Smooth muscle cell (in vitro differentiated cells): ENCODE measurements around the gene CACNA1H. TPM values are rescaled to one million over a fixed set of nuclear protein-coding genes. Genes with fewer than 3 reads are reported as not detected.

ENCODE experiments used
- DNase-seq: peaks from one replicate; lab custom pipeline; 2025; ENCODE audit not compliant: unreplicated experiment; lab: John Stamatoyannopoulos, UW
- H2AFZ ChIP-seq: fragments of 200-600 bp; sonication (generic); 2 replicates; pipeline ENCODE4 v1.6.0; 2016; ENCODE audit warnings: antibody characterized with exemption, low read depth, mild to moderate bottlenecking
- H3F3A ChIP-seq: fragments of 200-600 bp; sonication (generic); 2 replicates; pipeline ENCODE4 v1.6.0; 2017; ENCODE audit warnings: antibody characterized with exemption, low read depth
- H3K27ac ChIP-seq: fragments of 200-600 bp; sonication (generic); 2 replicates; pipeline ENCODE4 v1.5.1; 2016; ENCODE audit warnings: low read depth, mild to moderate bottlenecking
- H3K27me3 ChIP-seq: fragments of 200-600 bp; sonication (generic); 2 replicates; pipeline ENCODE4 v1.6.1; 2016; ENCODE audit warnings: low read depth, mild to moderate bottlenecking
- H3K36me3 ChIP-seq: fragments of 200-600 bp; sonication (generic); 2 replicates; pipeline ENCODE4 v1.5.1; 2016; ENCODE audit warnings: low read depth
- H3K4me1 ChIP-seq: fragments of 200-600 bp; sonication (generic); 2 replicates; pipeline ENCODE4 v1.5.1; 2016; ENCODE audit warnings: low read depth
- H3K4me2 ChIP-seq: fragments of 200-600 bp; sonication (generic); 2 replicates; pipeline ENCODE4 v1.6.0; 2016; ENCODE audit warnings: mild to moderate bottlenecking
- H3K4me3 ChIP-seq: fragments of 200-600 bp; sonication (generic); 2 replicates; pipeline ENCODE4 v1.5.1; 2016; ENCODE audit warnings: mild to moderate bottlenecking
- H3K79me2 ChIP-seq: fragments of 200-600 bp; sonication (generic); 2 replicates; pipeline ENCODE4 v1.6.0; 2016; ENCODE audit warnings: low read depth, mild to moderate bottlenecking
- H3K9ac ChIP-seq: fragments of 200-600 bp; sonication (generic); 2 replicates; pipeline ENCODE4 v1.6.0; 2016; ENCODE audit warnings: low read depth
- H3K9me3 ChIP-seq: fragments of 200-600 bp; sonication (generic); replicated peaks from 2 replicates; pipeline ENCODE4 v1.5.1; 2016; ENCODE audit warnings: low read depth
- H4K20me1 ChIP-seq: fragments of 200-600 bp; sonication (generic); 2 replicates; pipeline ENCODE4 v1.6.0; 2016; ENCODE audit warnings: low read depth
- CTCF ChIP-seq: fragments of 200-600 bp; sonication (generic); IDR thresholded peaks from 2 replicates; pipeline ENCODE4 v1.5.1; 2017; ENCODE audit warnings: borderline replicate concordance, mild to moderate bottlenecking, antibody characterized with exemption; ENCODE audit not compliant: insufficient read depth, poor library complexity, severe bottlenecking
- WGBS: methylation state at CpG from one replicate; pipeline ENCODE4 v1.1.7; 2016; ENCODE audit warnings: low lambda C conversion rate; 5-methylcytosine and 5-hydroxymethylcytosine counted together
- polyA plus RNA-seq: library from polyadenylated mRNA; unstranded; fragments of >200 nt; fragmentation: Nextera tagmentation; extraction: Ambion mirVana; gene quantifications from 2 replicates; pipeline ENCODE4 v1.2.1, GENCODE V29; 2016
- total RNA-seq: library from RNA; depleted of rRNA; stranded (reverse); fragments of >200 nt; gene quantifications from 2 replicates; pipeline ENCODE4 v1.2.3, GENCODE V29; 2014

The CACNA1H gene
- total and polyA plus RNA-seq, 2 experiments from 2014 or later, result 1.7 to 2.6 TPM

- Histone ChIP-seq H3K9ac (no peak overlapping the region), H3K9me3 (no peaks in the 10 kb centered on the region), H3K79me2 (no peaks in the 10 kb centered on the region), H3F3A (no peaks in the 10 kb centered on the region), H2AFZ (no peak overlapping the region), H3K27me3 (no peaks in the 10 kb centered on the region), H3K4me1 (no peaks in the 10 kb centered on the region), H3K4me3 (no peak overlapping the region), H4K20me1 (no peaks in the 10 kb centered on the region), H3K27ac (no peak overlapping the region), H3K4me2 (no peak overlapping the region), H3K36me3 (no peaks in the 10 kb centered on the region)
- TF ChIP-seq CTCF, result no peak
- DNase-seq, result no peak
- 97% methylated on average over 46 of the region's 48 CpGs for WGBS
These were observed 23.6 kb upstream of the CACNA1H start for GRCh38 chr16:1129106-1129960.

GRCh38 chr16:1130382-1130781 lies 22.5 kb upstream of the CACNA1H start:
- TF ChIP-seq CTCF, result no peak
- Histone ChIP-seq H3F3A (no peaks in the 10 kb centered on the region), H3K36me3 (no peaks in the 10 kb centered on the region), H3K79me2 (no peaks in the 10 kb centered on the region), H2AFZ (no peak overlapping the region), H3K4me2 (no peak overlapping the region), H3K27ac (no peak overlapping the region), H3K4me3 (no peak overlapping the region), H4K20me1 (no peaks in the 10 kb centered on the region), H3K9me3 (no peaks in the 10 kb centered on the region), H3K4me1 (no peaks in the 10 kb centered on the region), H3K27me3 (no peaks in the 10 kb centered on the region), H3K9ac (no peak overlapping the region)
- 97% methylated on average over 7 of the region's 8 CpGs for WGBS
- no peak for DNase-seq

- no peaks in the 10 kb centered on the region for H3F3A ChIP-seq
- DNase-seq, result no peak
- TF ChIP-seq CTCF, result no peak
- no peak overlapping the region for H2AFZ ChIP-seq
- no peaks in the 10 kb centered on the region for H3K79me2 ChIP-seq
- no peaks in the 10 kb centered on the region for H3K9me3 ChIP-seq
- no peak overlapping the region for H3K27ac ChIP-seq
- no peaks in the 10 kb centered on the region for H3K27me3 ChIP-seq
- no peaks in the 10 kb centered on the region for H3K4me1 ChIP-seq
- no peak overlapping the region for H3K4me3 ChIP-seq
- no peaks in the 10 kb centered on the region for H3K36me3 ChIP-seq
- H3K9ac ChIP-seq, result no peak overlapping the region
- H3K4me2 ChIP-seq, result no peak overlapping the region
- WGBS, result 93% methylated on average over 32 of the region's 35 CpGs
- no peaks in the 10 kb centered on the region for H4K20me1 ChIP-seq
These were observed 21.4 kb upstream of the CACNA1H start for GRCh38 chr16:1131378-1131994.
